Naive thymus-derived CD8-positive, alpha-beta T cell (primary cell): ENCODE results near the gene TTC9B. TPM values are rescaled to one million over a fixed set of nuclear protein-coding genes. Genes with fewer than 3 reads are reported as not detected.
"Not testable (repeated sequence)": the region's sequence is repeated elsewhere in the genome, so short reads cannot be mapped to it uniquely, and the experiment has no call there.

Experiments
- ATAC-seq, 2 donors: fragments of 150-1000 bp; cut with Tn5 transposase in 1 of 2; sonication (Bioruptor Pico), chemical (Tn5 transposase) in 1 of 2; 1 replicate in 1 of 2; 2 replicates in 1 of 2; pipeline ENCODE4 v1.10.0; 2021; ENCODE audit warnings: mild to moderate bottlenecking in 2 of 2, moderate library complexity in 2 of 2
- POLR2A ChIA-PET: fragments of 350-600 bp; sonication (Branson Sonifier 250); formaldehyde crosslinking; loops from one replicate; lab custom pipeline; 2021; ENCODE audit warnings: antibody characterized with exemption; lab: Charles Lee
- DNase-seq, 10 donors: peaks; one replicate each; pipeline versions ENCODE4 v3.0.0 to v3.0.0-alpha.2; 2020 to 2022
- H3K27ac Mint-ChIP-seq, 10 donors: one replicate each; pipeline ENCODE4 v1.8.0; 2020 to 2022; ENCODE audit warnings: mild to moderate bottlenecking in 10 of 10, mixed read lengths in 10 of 10, moderate library complexity in 4 of 10, inconsistent platforms in 1 of 10
- H3K27me3 Mint-ChIP-seq, 5 donors: one replicate each; pipeline ENCODE4 v1.8.0; 2021 to 2022; ENCODE audit warnings: mixed read lengths in 5 of 5
- H3K36me3 Mint-ChIP-seq, 3 donors: one replicate each; pipeline ENCODE4 v1.8.0; 2020 to 2022; ENCODE audit warnings: mixed read lengths in 3 of 3, mild to moderate bottlenecking in 2 of 3, inconsistent platforms in 1 of 3
- H3K4me1 Mint-ChIP-seq, 4 donors: one replicate each; pipeline ENCODE4 v1.8.0; 2021 to 2022; ENCODE audit warnings: mixed read lengths in 4 of 4
- H3K4me3 Mint-ChIP-seq, 10 donors: one replicate each; pipeline ENCODE4 v1.8.0; 2020 to 2022; ENCODE audit warnings: mild to moderate bottlenecking in 10 of 10, mixed read lengths in 10 of 10, moderate library complexity in 6 of 10, inconsistent platforms in 1 of 10
- H3K9me3 Mint-ChIP-seq, 9 donors: one replicate each; pipeline ENCODE4 v1.8.0; 2020 to 2022; ENCODE audit warnings: mixed read lengths in 9 of 9, mild to moderate bottlenecking in 3 of 9, inconsistent platforms in 1 of 9, moderate library complexity in 1 of 9
- polyA plus RNA-seq, 3 donors: library from polyadenylated mRNA; unstranded; fragments of 300-500 nt; fragmentation: Illumina TruSeq; gene quantifications; one replicate each; pipeline ENCODE4 v1.2.3, GENCODE V29; 2021
- total RNA-seq, 8 experiments: library from RNA in 2 of 8; stranded (reverse) in 2 of 8; gene quantifications; one replicate each; pipeline ENCODE4 v1.2.3 and lab custom pipeline; 2021 to 2026

Gene TTC9B
- total and polyA plus RNA-seq, 5 experiments from 2014 or later = not detected

DNA sequence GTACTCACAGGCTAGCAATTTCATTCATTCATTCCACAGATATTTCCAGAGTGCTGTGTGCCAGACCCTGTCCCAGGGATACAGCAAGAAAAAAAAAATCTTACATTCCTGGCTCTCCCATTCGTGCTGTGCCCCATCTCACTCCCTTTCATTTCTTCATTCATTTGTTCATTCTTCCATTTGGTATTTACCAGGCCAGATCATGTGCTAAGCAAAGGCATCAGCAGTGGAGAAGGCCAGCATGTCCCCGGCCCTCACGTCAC, 24.7 kb downstream of the TTC9B start:
- Mint-ChIP-seq H3K4me1 (peaks cover 15 to 38% (median 31%) of the 10 kb centered on the region in 4 donors), H3K4me3 (peak overlapping the region in 8 of 10 donors; percentile 23 to 87 (median 66)), H3K36me3 (peaks cover 0 to 3% (median 0%) of the 10 kb centered on the region in 3 donors), H3K27me3 (no peaks in the 10 kb centered on the region), H3K9me3 (no peaks in the 10 kb centered on the region), H3K27ac (peak overlapping the region in 3 of 10 donors; percentile 26 to 61 (median 39))
- DNase-seq = no peak
- ATAC-seq = no peak
- POLR2A ChIA-PET = no interaction called here

- ATAC-seq (no peak), DNase-seq (no peak)
- peaks cover 0 to 3% (median 0%) of the 10 kb centered on the region in 3 donors for H3K36me3 Mint-ChIP-seq
- H3K4me3 Mint-ChIP-seq = peak overlapping the region in 9 of 10 donors; percentile 59 to 87 (median 69)
- H3K27me3 Mint-ChIP-seq = no peaks in the 10 kb centered on the region
- peak overlapping the region in 4 of 10 donors; percentile 48 to 77 (median 60) for H3K27ac Mint-ChIP-seq
- peaks cover 15 to 38% (median 31%) of the 10 kb centered on the region in 4 donors for H3K4me1 Mint-ChIP-seq
- H3K9me3 Mint-ChIP-seq = no peaks in the 10 kb centered on the region
- POLR2A ChIA-PET = no interaction called here
Observed at GRCh38 chr19:40192758-40193586, 25.2 kb downstream of the TTC9B start.

- ATAC-seq (peak; percentile 3 to 5), DNase-seq (peak in 5 of 10 donors; percentile 10 to 20 (median 13))
- H3K9me3 Mint-ChIP-seq = no peaks in the 10 kb centered on the region
- POLR2A ChIA-PET = interaction anchor here (0.7 to 1.4 kb wide), 3 partner anchors 49 to 229 kb away, joined by 3 read pairs; no protein-coding TSS in a partner anchor
- H3K27me3 Mint-ChIP-seq = no peaks in the 10 kb centered on the region
- H3K27ac Mint-ChIP-seq = peak overlapping the region in 6 of 10 donors; percentile 13 to 80 (median 60)
- no peaks in the 10 kb centered on the region for H3K36me3 Mint-ChIP-seq
- peak overlapping the region; percentile 59 to 87 (median 70) for H3K4me3 Mint-ChIP-seq
- peaks cover 15 to 38% (median 31%) of the 10 kb centered on the region in 4 donors for H3K4me1 Mint-ChIP-seq
Observed at GRCh38 chr19:40191836-40192646, 26.1 kb downstream of the TTC9B start.

DNA sequence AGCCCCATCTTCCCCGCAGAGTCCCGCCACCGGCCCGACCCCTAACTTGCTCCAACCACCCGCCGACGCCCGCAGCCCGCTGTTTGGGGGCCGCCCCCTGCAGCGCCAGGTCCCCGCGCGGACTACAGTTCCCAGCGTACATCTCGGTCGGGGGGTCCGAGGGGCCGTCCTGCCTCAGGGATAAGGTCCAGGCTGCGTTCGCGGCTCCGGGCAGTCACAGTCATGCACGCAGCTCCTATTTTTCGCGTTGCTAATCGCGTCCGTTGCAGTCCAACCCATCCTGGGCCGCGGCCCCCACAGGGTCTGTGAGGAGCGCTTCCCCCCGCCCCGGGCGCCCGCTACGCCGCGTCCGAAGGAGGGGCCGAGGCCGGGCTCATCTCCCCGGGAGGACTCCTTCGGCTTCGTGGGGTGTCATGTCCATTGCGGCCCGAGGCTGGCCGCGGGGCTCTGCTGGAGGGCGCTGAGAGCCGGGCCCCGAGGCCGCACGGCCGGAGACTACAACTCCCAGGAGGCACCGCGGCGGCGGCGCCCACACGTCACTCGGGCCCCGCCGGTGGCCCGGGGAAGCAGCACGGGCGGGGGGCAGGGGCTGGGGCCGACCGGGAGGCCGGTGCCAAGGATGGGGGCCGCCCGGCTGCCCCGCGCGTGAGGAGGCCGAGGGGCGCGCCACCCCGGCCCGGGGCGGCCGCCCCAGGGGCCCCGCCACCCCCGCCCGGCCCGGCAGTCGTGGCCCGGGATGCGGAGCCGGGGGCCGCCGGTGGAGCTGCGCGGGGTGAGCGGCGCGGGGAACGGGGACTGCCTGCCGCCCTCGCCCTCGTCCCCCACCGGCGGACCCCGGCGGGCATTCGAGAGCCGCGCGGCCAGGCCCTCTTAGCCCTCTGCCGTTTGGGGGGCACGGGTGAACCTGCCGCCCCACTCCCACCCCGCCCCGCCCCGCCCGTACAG, 27.0 kb downstream of the TTC9B start, which contains the start of gene MAP3K10:
TSS of gene MAP3K10 (plus strand) at position 536 of the 945 bp plus-strand sequence. CDS start 606 bp downstream, outside the sequence.
- peak within 1 kb of the TSS; percentile 81 to 94 (median 88) for H3K4me3 Mint-ChIP-seq
- peak; percentile 88 to 90 for ATAC-seq
- no peaks in the 10 kb centered on the region for H3K36me3 Mint-ChIP-seq
- DNase-seq = peak; percentile 51 to 82 (median 70)
- peaks cover 15 to 38% (median 31%) of the 10 kb centered on the region in 4 donors for H3K4me1 Mint-ChIP-seq
- H3K27ac Mint-ChIP-seq = peak within 1 kb of the TSS; percentile 77 to 94 (median 90)
- H3K9me3 Mint-ChIP-seq = no peaks in the 10 kb centered on the region
- POLR2A ChIA-PET = interaction anchor here (0.7 to 1.4 kb wide), 5 partner anchors 15 to 213 kb away, joined by 3 read pairs; no protein-coding TSS in a partner anchor
- no peaks in the 10 kb centered on the region for H3K27me3 Mint-ChIP-seq

DNA sequence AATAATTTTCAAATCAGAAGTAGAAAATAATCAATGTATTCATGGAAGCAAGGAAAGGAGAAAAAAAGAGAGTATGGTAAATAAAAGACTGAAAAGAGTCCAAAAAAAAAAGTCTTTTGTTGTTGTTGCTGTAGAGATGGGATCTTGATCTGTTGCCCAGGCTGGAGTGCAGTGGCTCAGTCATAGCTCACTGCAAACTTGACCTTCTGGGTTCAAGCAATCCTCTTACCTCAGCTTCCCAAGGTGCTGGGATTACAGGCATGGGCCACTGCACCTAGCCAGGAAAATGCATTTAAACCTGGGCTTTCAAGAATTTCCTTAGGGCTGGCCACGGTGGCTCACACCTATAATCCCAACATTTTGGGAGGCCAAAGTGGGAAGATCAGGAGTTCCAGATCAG, 33.9 kb downstream of the TTC9B start:
- Mint-ChIP-seq H3K27me3 (peaks cover 3 to 11% (median 6%) of the 10 kb centered on the region in 5 donors), H3K9me3 (no peaks in the 10 kb centered on the region), H3K4me1 (peaks cover 0 to 3% (median 0%) of the 10 kb centered on the region in 4 donors), H3K27ac (no peak overlapping the region), H3K36me3 (no peaks in the 10 kb centered on the region), H3K4me3 (no peak overlapping the region)
- ATAC-seq (no peak), DNase-seq (no peak)
- POLR2A ChIA-PET = interaction anchor here (0.8 kb wide), 1 partner anchor 39 kb away, joined by 4 read pairs; no protein-coding TSS in a partner anchor

- peaks cover 0 to 4% (median 0%) of the 10 kb centered on the region in 4 donors for H3K4me1 Mint-ChIP-seq
- POLR2A ChIA-PET = no interaction called here
- H3K36me3 Mint-ChIP-seq = peaks cover 0 to 5% (median 0%) of the 10 kb centered on the region in 3 donors
- H3K9me3 Mint-ChIP-seq = peaks cover 0 to 2% (median 0%) of the 10 kb centered on the region in 9 donors
- H3K4me3 Mint-ChIP-seq = no peak overlapping the region
- no peak overlapping the region for H3K27ac Mint-ChIP-seq
- H3K27me3 Mint-ChIP-seq = peaks cover 3 to 19% (median 10%) of the 10 kb centered on the region in 5 donors
- DNase-seq = no peak
- no peak for ATAC-seq
Observed at GRCh38 chr19:40178756-40179155, 39.4 kb downstream of the TTC9B start.

DNA sequence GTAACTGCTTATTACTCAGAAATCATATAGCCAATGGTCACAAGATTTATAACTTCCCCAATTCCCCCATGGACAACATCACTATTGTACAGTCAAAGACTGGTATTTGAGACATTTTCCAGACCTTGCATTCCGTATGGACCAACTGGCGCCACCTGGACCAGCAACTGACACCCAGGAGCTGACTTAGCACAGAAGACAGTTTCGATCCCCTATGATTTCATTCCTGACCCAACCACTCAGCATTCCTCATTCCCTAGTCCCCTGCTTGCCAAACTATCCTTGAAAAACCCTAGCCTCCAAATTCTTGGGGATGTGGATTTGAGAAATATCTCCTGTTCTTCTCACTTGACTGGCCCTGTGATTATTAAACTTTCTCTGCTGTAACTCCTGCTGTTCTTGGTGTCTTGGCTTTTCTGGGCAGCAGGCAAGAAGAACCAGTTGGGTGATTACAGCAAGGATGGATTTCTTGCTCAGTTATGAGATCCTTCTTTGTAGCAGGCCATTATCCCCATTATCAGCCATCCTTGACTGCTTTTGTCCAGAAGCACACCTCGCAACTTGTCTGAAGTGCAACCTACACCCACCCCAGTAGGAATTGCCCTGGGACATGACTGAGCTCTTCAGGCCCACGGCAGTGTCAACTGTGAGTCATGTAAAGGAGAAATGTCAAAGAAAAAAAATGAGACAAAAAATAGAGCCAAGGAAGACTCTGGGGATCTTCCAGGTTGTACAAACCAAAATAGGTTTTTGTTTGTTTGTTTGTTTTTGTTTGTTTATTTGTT, 40.7 kb downstream of the TTC9B start:
- DNase-seq = no peak
- no peak overlapping the region for H3K4me3 Mint-ChIP-seq

GRCh38 chr19:40175820-40176219, 42.4 kb downstream of the TTC9B start:
- H3K4me3 Mint-ChIP-seq = no peak overlapping the region
- H3K9me3 Mint-ChIP-seq = peaks cover 0 to 2% (median 0%) of the 10 kb centered on the region in 9 donors
- H3K4me1 Mint-ChIP-seq = peaks cover 0 to 4% (median 0%) of the 10 kb centered on the region in 4 donors
- H3K36me3 Mint-ChIP-seq = peaks cover 0 to 5% (median 0%) of the 10 kb centered on the region in 3 donors
- H3K27ac Mint-ChIP-seq = no peak overlapping the region
- H3K27me3 Mint-ChIP-seq = peaks cover 3 to 19% (median 8%) of the 10 kb centered on the region in 5 donors
- no peak for DNase-seq
- no peak for ATAC-seq
- POLR2A ChIA-PET = interaction anchor here (0.8 kb wide), 1 partner anchor 15 kb away, joined by 3 read pairs; no protein-coding TSS in a partner anchor

More for the DNA sequence above, 40.7 kb downstream of the TTC9B start:
- H3K9me3 Mint-ChIP-seq = peaks cover 0 to 2% (median 0%) of the 10 kb centered on the region in 9 donors
- H3K27me3 Mint-ChIP-seq = peaks cover 3 to 19% (median 10%) of the 10 kb centered on the region in 5 donors
- H3K27ac Mint-ChIP-seq = no peak overlapping the region
- H3K4me1 Mint-ChIP-seq = peaks cover 0 to 4% (median 0%) of the 10 kb centered on the region in 4 donors
- peaks cover 0 to 5% (median 0%) of the 10 kb centered on the region in 3 donors for H3K36me3 Mint-ChIP-seq
- POLR2A ChIA-PET = no interaction called here
- no peak for ATAC-seq

GRCh38 chr19:40174092-40174491, 44.1 kb downstream of the TTC9B start:
- no peak for DNase-seq
- peaks cover 0 to 5% (median 0%) of the 10 kb centered on the region in 3 donors for H3K36me3 Mint-ChIP-seq
- H3K4me1 Mint-ChIP-seq = peaks cover 0 to 1% (median 0%) of the 10 kb centered on the region in 4 donors
- POLR2A ChIA-PET = interaction anchor here (0.6 to 1.1 kb wide), 2 partner anchors 17 to 27 kb away, joined by 3 to 5 read pairs; partner anchors contain the start of gene MAP3K10
- no peak overlapping the region for H3K27ac Mint-ChIP-seq
- no peak overlapping the region for H3K4me3 Mint-ChIP-seq
- H3K27me3 Mint-ChIP-seq = peaks cover 0 to 6% (median 3%) of the 10 kb centered on the region in 5 donors
- no peak for ATAC-seq
- peaks cover 0 to 2% (median 0%) of the 10 kb centered on the region in 9 donors for H3K9me3 Mint-ChIP-seq

- H3K27ac Mint-ChIP-seq, H3K36me3 Mint-ChIP-seq, H3K4me3 Mint-ChIP-seq, DNase-seq, H3K27me3 Mint-ChIP-seq, H3K9me3 Mint-ChIP-seq, ATAC-seq, POLR2A ChIA-PET, H3K4me1 Mint-ChIP-seq: not testable (repeated sequence)
Observed at GRCh38 chr19:40171293-40171692, 46.9 kb downstream of the TTC9B start.
